ENCODE data around the gene TENM4. TPM values are rescaled to one million over a fixed set of nuclear protein-coding genes. Genes with fewer than 3 reads are reported as not detected.

The TENM4 gene
- total and polyA plus RNA-seq, 2 of the 8 experiments (the other 6 are each of a cell fraction or from before 2014, with no cell fraction given) = 3.5 to 7.2 TPM

- TF ChIP-seq CHD7 (IDR thresholded peaks at IDR 0.05; ENCODE audit: insufficient replicate concordance, low read length) (no peak), ASH2L (IDR thresholded peaks at IDR 0.05; ENCODE audit: low read length) (no peak), MAX (IDR thresholded peaks at IDR 0.05) (no peak), FOSL1 (IDR thresholded peaks at IDR 0.05; ENCODE audit: insufficient read depth, low read depth, low read length) (no peak), CTCF (IDR thresholded peaks at IDR 0.05; ENCODE audit: control extremely low read depth in 1 of 3, insufficient read depth in 1 of 3, low read depth in 1 of 3, low read length in 3 of 3) (no peak), CBX8 (IDR thresholded peaks at IDR 0.05; ENCODE audit: borderline replicate concordance, low read depth, low read length) (no peak), SRF (IDR thresholded peaks at IDR 0.05; ENCODE audit: low read depth, low read length) (no peak), MAFK (IDR thresholded peaks at IDR 0.05; ENCODE audit: low read depth, low read length) (no peak), SIRT6 (IDR thresholded peaks at IDR 0.05; ENCODE audit: low read length) (no peak)
Measured at GRCh38 chr11:79328402-79328801, 112.4 kb downstream of the TENM4 start (continued).
